GM23338 (cell line): ENCODE data around the gene MTPN. TPM values are rescaled to one million over a fixed set of nuclear protein-coding genes. Genes with fewer than 3 reads are reported as not detected.

Source experiments
- ATAC-seq: fragments of 200-7000 bp; cut with Tn5 transposase; 3 replicates; pipeline ENCODE4 v1.9.1; 2020
- DNase-seq: peaks from one replicate; pipeline ENCODE4 v3.0.0-alpha.2; 2015; ENCODE audit warnings: low spot score
- H2AFZ ChIP-seq: fragments of 200-600 bp; sonication (generic); 2 replicates; pipeline ENCODE4 v1.8.0; 2016; ENCODE audit warnings: antibody characterized with exemption, mild to moderate bottlenecking, moderate library complexity
- H3F3A ChIP-seq: fragments of 200-600 bp; sonication (generic); replicated peaks from 2 replicates; pipeline ENCODE4 v1.8.0; 2017; ENCODE audit warnings: antibody characterized with exemption, mixed run types, low read depth
- H3K27ac ChIP-seq: fragments of 200-600 bp; sonication (generic); 2 replicates; pipeline ENCODE4 v1.6.1; 2016; ENCODE audit warnings: low read depth
- H3K27me3 ChIP-seq: fragments of 200-600 bp; sonication (generic); 2 replicates; pipeline ENCODE4 v1.8.0; 2016; ENCODE audit warnings: mild to moderate bottlenecking, mixed run types, moderate library complexity; ENCODE audit not compliant: insufficient read depth
- H3K36me3 ChIP-seq: fragments of 200-600 bp; sonication (generic); 2 replicates; pipeline ENCODE4 v1.8.0; 2016; ENCODE audit warnings: mild to moderate bottlenecking; ENCODE audit not compliant: insufficient read depth
- H3K4me1 ChIP-seq: fragments of 200-600 bp; sonication (generic); 2 replicates; pipeline ENCODE4 v1.8.0; 2016; ENCODE audit warnings: mild to moderate bottlenecking, moderate library complexity; ENCODE audit not compliant: insufficient read depth
- H3K4me2 ChIP-seq: fragments of 200-600 bp; sonication (generic); 2 replicates; pipeline ENCODE4 v1.7.1; 2017; ENCODE audit warnings: mixed run types
- H3K4me3 ChIP-seq: fragments of 200-600 bp; sonication (generic); 2 replicates; pipeline ENCODE4 v1.6.1; 2016; ENCODE audit warnings: mixed run types
- H3K79me2 ChIP-seq: fragments of 200-600 bp; sonication (generic); replicated peaks from 2 replicates; pipeline ENCODE4 v1.8.0; 2017; ENCODE audit warnings: mild to moderate bottlenecking; ENCODE audit not compliant: insufficient read depth
- H3K9me2 ChIP-seq: fragments of 200-600 bp; sonication (generic); 2 replicates; pipeline ENCODE4 v1.8.0; 2017; ENCODE audit not compliant: insufficient read depth
- H4K20me1 ChIP-seq: fragments of 200-600 bp; sonication (generic); replicated peaks from 2 replicates; pipeline ENCODE4 v1.8.0; 2017; ENCODE audit warnings: mild to moderate bottlenecking; ENCODE audit not compliant: insufficient read depth
- H3K27ac Mint-ChIP-seq: 2 replicates; pipeline ENCODE4 v1.8.0; 2020; ENCODE audit warnings: inconsistent platforms, mild to moderate bottlenecking, moderate library complexity, mixed read lengths
- H3K27me3 Mint-ChIP-seq: 3 replicates; pipeline ENCODE4 v1.8.0; 2022; ENCODE audit warnings: low read depth, mild to moderate bottlenecking, moderate library complexity, mixed read lengths, inconsistent platforms; ENCODE audit not compliant: insufficient read depth, poor library complexity
- H3K36me3 Mint-ChIP-seq: 3 replicates; pipeline ENCODE4 v1.8.0; 2021; ENCODE audit warnings: low read depth, mild to moderate bottlenecking, inconsistent platforms, moderate library complexity, mixed read lengths
- H3K4me1 Mint-ChIP-seq: 3 replicates; pipeline ENCODE4 v1.8.0; 2020; ENCODE audit warnings: mild to moderate bottlenecking, inconsistent platforms, mixed read lengths
- H3K4me3 Mint-ChIP-seq: 3 replicates; pipeline ENCODE4 v1.8.0; 2021; ENCODE audit warnings: moderate library complexity, mild to moderate bottlenecking, inconsistent platforms, mixed read lengths
- H3K9me3 Mint-ChIP-seq: 3 replicates; pipeline ENCODE4 v1.8.0; 2020; ENCODE audit warnings: moderate library complexity, mild to moderate bottlenecking, inconsistent platforms, mixed read lengths
- CREB1 ChIP-seq: fragments of 250-450 bp; sonication (Bioruptor Pico); IDR thresholded peaks from 2 replicates; pipeline ENCODE4 v1.5.0; 2020; ENCODE audit warnings: low read depth, mild to moderate bottlenecking, moderate library complexity
- CTCF ChIP-seq, 2 experiments: fragments of 200-600 bp in 1 of 2; sonication (generic) in 1 of 2; conservative IDR thresholded peaks; 2 replicates each; pipeline versions ENCODE4 v1.5.1 to v1.6.1; 2016 to 2017; ENCODE audit warnings: antibody characterized with exemption in 2 of 2, low read depth in 2 of 2, mild to moderate bottlenecking in 2 of 2, moderate library complexity in 1 of 2
- ETS1 ChIP-seq: IDR thresholded peaks from 2 replicates; pipeline ENCODE4 v1.6.1; 2016; ENCODE audit warnings: antibody characterized with exemption
- EZH2 ChIP-seq: fragments of 200-600 bp; sonication (generic); IDR thresholded peaks from one replicate; pipeline ENCODE4 v1.8.0; 2017; ENCODE audit warnings: antibody characterized with exemption, mild to moderate bottlenecking, low read depth; ENCODE audit not compliant: unreplicated experiment
- EZH2phosphoT487 ChIP-seq: fragments of 200-600 bp; sonication (generic); IDR thresholded peaks from one replicate; pipeline ENCODE4 v1.8.1; 2018; ENCODE audit warnings: antibody characterized with exemption; ENCODE audit not compliant: unreplicated experiment
- JUNB ChIP-seq: IDR thresholded peaks from one replicate; pipeline ENCODE4 v1.6.1; 2016; ENCODE audit warnings: antibody characterized with exemption; ENCODE audit not compliant: unreplicated experiment
- NANOG ChIP-seq: IDR thresholded peaks from 2 replicates; pipeline ENCODE4 v1.6.1; 2016; ENCODE audit warnings: antibody characterized with exemption, borderline replicate concordance
- POLR2AphosphoS5 ChIP-seq: IDR thresholded peaks from 2 replicates; pipeline ENCODE4 v1.6.1; 2016; ENCODE audit warnings: antibody characterized with exemption, low read depth
- STAT1 ChIP-seq: IDR thresholded peaks from one replicate; pipeline ENCODE4 v1.6.1; 2016; ENCODE audit warnings: antibody characterized with exemption; ENCODE audit not compliant: unreplicated experiment
- ZNF114 ChIP-seq: fragments of 250-450 bp; sonication (Bioruptor Pico); IDR thresholded peaks from 2 replicates; pipeline ENCODE4 v1.5.0; 2020; ENCODE audit warnings: mild to moderate bottlenecking, moderate library complexity
- ZNF331 ChIP-seq: fragments of 250-450 bp; sonication (Bioruptor Pico); IDR thresholded peaks from 2 replicates; pipeline ENCODE4 v1.5.0; 2020; ENCODE audit warnings: low read depth, mild to moderate bottlenecking, moderate library complexity
- ZNF462 ChIP-seq: fragments of 250-450 bp; sonication (Bioruptor Pico); IDR thresholded peaks from 2 replicates; pipeline ENCODE4 v1.5.0; 2020; ENCODE audit warnings: mild to moderate bottlenecking, moderate library complexity
- polyA plus RNA-seq: library from polyadenylated mRNA; unstranded; fragments of >200 nt; fragmentation: Nextera tagmentation; extraction: Ambion mirVana; gene quantifications from 2 replicates; pipeline ENCODE4 v1.2.1, GENCODE V29; 2016
- total RNA-seq: library from RNA; depleted of rRNA; stranded (reverse); fragments of >200 nt; shearing (Covaris generic); gene quantifications from 2 replicates; pipeline ENCODE4 v1.2.3, GENCODE V29; 2014
- TF ChIP-seq, protein P1 (sequence below): IDR thresholded peaks from one replicate; pipeline ENCODE4 v1.6.1; 2018; ENCODE audit warnings: antibody characterized with exemption; ENCODE audit not compliant: unreplicated experiment

Gene MTPN
- total and polyA plus RNA-seq, 2 experiments from 2014 or later: 87.7 to 90.3 TPM

DNA sequence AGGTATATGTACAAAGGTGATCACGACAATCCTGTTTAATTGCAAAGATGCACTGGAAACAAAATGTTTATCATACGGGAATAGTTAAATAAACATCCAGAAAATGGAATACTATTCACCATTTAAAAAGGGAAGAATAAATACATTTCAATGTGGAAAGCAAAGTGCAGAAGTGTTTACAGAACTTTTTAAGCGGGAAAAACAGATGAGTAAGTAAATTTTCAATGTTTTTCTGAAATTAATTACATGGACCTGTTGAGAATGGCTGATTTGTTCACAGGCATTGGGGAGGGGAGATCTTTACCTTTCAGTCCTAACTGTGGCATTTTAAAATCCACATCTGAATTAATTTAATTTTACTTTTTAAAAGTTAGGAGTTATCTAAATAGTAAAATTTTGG is 7.1 kb downstream of the MTPN start:
- H3K4me3 Mint-ChIP-seq: no peak overlapping the region
- Histone ChIP-seq H3K79me2 (peaks cover 97% of the 10 kb centered on the region), H2AFZ (no peak overlapping the region)

More for the DNA sequence above, 7.1 kb downstream of the MTPN start:
- Histone ChIP-seq H3K27ac (no peak overlapping the region), H4K20me1 (peaks cover 13% of the 10 kb centered on the region), H3K4me2 (no peak overlapping the region), H3K9me2 (no peaks in the 10 kb centered on the region), H3K36me3 (peaks cover 6% of the 10 kb centered on the region; the same call in 1 of the 2 replicates), H3K27me3 (no peaks in the 10 kb centered on the region), H3K4me3 (no peak overlapping the region), H3F3A (no peaks in the 10 kb centered on the region), H3K4me1 (no peaks in the 10 kb centered on the region)
- peaks cover 5% of the 10 kb centered on the region; the same call in 1 of the 3 replicates for H3K4me1 Mint-ChIP-seq
- ATAC-seq (no peak), DNase-seq (no peak)
- peaks cover 2% of the 10 kb centered on the region for H3K27me3 Mint-ChIP-seq
- no peaks in the 10 kb centered on the region for H3K9me3 Mint-ChIP-seq
- peaks cover 4% of the 10 kb centered on the region; the same call in 2 of the 3 replicates for H3K36me3 Mint-ChIP-seq
- TF ChIP-seq CTCF (conservative IDR thresholded peaks at IDR 0.05; ENCODE audit: low read depth in 2 of 2) (no peak), EZH2phosphoT487 (no peak), ZNF331 (no peak), ZNF462 (CRISPR knock-in tag) (no peak), JUNB (no peak), ETS1 (no peak), STAT1 (no peak), CREB1 (CRISPR knock-in tag) (no peak), ZNF114 (no peak), POLR2AphosphoS5 (no peak), NANOG (no peak), EZH2 (no peak)
- TF ChIP-seq, protein P1, sequence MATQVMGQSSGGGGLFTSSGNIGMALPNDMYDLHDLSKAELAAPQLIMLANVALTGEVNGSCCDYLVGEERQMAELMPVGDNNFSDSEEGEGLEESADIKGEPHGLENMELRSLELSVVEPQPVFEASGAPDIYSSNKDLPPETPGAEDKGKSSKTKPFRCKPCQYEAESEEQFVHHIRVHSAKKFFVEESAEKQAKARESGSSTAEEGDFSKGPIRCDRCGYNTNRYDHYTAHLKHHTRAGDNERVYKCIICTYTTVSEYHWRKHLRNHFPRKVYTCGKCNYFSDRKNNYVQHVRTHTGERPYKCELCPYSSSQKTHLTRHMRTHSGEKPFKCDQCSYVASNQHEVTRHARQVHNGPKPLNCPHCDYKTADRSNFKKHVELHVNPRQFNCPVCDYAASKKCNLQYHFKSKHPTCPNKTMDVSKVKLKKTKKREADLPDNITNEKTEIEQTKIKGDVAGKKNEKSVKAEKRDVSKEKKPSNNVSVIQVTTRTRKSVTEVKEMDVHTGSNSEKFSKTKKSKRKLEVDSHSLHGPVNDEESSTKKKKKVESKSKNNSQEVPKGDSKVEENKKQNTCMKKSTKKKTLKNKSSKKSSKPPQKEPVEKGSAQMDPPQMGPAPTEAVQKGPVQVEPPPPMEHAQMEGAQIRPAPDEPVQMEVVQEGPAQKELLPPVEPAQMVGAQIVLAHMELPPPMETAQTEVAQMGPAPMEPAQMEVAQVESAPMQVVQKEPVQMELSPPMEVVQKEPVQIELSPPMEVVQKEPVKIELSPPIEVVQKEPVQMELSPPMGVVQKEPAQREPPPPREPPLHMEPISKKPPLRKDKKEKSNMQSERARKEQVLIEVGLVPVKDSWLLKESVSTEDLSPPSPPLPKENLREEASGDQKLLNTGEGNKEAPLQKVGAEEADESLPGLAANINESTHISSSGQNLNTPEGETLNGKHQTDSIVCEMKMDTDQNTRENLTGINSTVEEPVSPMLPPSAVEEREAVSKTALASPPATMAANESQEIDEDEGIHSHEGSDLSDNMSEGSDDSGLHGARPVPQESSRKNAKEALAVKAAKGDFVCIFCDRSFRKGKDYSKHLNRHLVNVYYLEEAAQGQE: no peak
- H3K27ac Mint-ChIP-seq: no peak overlapping the region
